GM19468 (cell line): ENCODE results near the gene NEK3.
"Not testable (repeated sequence)": the region's sequence is repeated elsewhere in the genome, so short reads cannot be mapped to it uniquely, and the experiment has no call there.

Source experiments
- ATAC-seq: cut with Tn5 transposase; IDR thresholded peaks from one replicate; pipeline ENCODE4 v1.9.1; 2021; ENCODE audit warnings: mild to moderate bottlenecking, moderate library complexity, moderate number of reproducible peaks; ENCODE audit not compliant: unreplicated experiment; ENCODE audit errors: extremely low read depth

NEK3 gene

DNA sequence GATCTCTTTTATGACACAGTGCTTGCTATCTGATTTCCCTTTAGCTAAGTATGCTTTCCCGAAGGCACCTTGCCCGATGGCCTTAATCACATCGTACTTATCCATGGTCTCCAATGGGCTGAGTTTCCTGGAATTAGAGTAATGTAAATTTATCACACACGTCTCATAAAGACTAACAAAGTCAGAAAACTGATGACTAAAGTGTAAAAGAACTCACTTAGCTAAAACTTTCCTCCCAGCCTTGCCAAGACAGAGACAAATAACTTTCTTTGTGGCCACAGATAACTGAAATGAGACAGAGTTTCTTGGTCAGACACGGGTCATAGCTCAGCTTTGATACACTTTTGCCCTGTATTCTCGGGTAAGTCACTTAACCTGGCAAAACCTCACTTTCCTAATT is 32.0 kb downstream of the NEK3 start:
- ATAC-seq, result no peak

DNA sequence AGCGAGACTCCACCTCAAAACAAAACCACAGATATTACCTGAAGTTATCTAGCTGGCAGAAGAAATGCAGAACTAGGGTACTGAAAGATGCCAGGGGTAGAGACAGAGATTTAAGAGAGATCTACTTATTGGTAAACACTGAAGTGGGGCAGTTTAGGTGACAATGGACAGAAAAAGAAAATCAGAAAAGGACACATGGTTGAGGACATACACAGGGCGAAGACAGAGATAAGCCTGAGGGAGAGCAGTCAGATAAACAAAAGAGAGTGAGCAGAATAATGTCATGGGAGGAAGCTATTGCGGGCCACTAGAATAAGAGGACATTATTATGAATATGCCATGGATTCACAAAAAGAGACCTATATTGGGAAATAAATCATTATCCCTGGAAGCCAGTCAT is 33.9 kb downstream of the NEK3 start:
- no peak for ATAC-seq

DNA sequence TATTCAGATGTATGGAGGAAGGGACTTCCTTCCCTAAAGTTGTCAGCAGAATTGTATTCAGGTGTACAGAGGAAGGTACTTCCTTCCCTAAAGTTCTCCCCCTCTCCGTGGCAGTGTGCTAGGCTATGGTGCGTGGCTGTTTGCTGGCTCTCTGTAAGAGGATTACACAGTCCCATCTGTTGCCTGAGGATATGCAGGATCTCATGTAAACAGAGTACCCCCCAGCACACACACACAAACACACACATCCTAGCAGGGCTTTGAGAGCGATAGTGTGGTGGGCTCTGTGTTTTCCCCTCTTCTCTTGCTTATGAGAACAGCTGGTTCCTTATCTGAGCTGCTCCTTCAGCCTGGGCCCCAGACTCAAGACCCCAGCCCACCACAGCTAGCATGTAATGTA is 40.8 kb downstream of the NEK3 start:
- ATAC-seq, result no peak

DNA sequence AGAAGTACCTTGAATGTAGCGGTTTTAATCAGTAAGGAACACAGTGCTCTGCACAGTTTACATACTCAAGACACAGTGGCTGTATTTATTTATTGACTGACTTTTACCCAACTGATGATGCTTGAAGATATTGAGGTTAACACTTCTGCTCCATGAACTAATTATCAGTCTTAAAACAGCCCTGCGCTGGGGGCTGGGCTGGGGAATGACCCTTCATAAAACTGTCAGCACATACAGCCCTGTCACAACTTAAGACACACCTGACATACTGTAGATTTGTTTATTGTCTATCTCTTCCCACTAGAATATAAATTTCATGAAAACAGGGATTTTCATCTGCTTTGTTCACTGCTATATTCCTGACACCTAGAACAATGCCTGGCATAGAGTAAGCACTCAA is 41.3 kb downstream of the NEK3 start:
- ATAC-seq, result no peak

DNA sequence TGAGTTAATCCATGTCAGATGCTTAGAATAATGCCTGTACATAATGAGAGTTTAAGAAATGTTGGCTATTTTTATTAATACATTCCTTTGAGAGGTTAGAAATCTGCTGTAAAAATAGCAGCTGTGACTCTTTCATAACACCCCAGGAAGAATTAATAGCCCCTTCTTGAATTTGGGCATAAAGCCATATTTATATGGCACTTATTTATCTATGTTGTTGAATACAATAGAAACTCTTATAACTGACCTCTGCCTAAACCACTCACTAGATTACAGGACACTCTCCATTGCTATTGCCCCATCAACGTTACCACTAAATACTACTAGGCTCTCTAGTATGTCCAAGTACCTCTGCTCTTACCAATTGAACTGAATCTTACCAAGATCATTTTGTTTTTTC is 46.8 kb downstream of the NEK3 start:
- no peak for ATAC-seq

DNA sequence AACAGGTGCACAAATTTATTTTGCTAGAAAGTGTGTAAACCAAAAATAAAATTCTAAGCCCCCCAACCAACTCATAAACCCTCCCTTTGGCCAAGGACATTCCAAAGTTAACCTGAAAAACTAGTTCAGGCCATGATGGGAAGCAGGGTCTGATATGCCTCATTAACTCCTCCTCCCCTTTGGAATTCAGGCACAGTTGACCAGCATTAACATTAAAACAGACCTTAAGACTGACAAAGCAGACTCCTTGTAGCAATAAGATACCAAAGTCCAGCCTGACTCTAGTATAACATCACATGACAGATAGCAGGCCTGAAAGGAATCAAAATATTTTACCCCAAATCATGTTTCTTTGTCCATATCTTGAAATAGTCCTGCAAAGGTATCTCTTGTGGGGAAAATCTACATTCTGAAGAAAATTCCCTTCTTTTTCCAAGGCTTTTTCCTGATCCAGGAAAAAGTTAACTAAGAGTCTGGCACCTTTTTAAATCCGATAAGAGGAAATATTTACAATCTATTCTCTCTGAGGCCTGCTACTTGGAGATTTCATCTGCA is 50.2 kb downstream of the NEK3 start:
- ATAC-seq, result no peak

DNA sequence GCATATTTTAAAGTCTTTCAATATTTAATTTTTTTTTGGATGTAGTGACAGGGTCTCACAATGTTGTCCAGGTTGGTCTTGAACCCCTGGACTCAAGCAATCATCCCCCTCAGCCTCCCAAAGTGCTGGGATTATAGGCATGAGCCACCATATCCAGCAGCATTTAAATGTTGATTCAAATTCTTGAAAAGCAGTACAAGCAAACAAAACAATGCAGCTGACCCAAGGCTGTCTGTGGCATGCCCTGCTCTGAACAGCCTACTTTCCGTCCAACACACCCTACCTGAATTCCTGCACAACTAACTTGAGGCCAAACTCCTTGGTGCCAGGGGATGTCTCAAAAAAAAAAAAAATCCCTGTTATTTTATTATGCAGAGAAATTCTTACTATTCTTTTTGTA is 53.6 kb downstream of the NEK3 start:
- no peak for ATAC-seq

DNA sequence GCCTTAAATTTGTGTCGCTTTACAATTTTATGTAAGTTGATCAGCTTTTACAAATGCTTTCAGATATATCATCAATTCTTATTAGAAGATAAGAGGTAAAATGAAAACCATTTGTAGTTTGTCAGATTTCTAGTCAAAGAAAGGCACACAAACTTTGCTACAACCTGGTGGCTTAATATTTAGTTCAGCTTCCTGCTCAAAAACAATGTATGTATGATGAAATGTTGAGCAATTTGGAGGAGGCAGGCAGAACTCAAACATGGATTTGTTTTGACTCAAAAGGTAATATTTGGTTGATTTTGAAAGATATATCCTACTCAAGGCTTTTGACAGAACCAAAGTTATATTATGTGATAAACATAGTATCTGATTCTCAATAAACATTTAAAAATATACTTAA is 54.8 kb downstream of the NEK3 start:
- no peak for ATAC-seq

DNA sequence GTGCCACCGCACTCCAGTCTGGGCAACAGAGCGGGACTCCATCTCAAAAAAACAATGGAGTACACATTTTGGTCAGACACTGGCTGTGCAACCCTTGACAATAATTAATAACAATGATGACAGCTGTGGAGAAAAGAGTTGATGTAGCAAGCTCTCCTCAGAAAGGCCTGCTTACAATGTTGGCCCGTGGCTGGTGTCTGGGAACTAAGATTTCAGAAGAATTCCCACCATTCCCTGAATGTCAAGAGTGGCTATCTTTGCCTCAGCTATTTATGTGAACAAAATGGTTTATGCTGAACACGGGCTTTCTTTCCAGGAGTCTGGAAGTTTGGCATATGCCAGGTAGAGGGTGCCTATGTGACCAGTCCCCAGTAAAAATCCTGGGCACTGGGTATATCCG is 56.0 kb downstream of the NEK3 start:
- no peak for ATAC-seq

DNA sequence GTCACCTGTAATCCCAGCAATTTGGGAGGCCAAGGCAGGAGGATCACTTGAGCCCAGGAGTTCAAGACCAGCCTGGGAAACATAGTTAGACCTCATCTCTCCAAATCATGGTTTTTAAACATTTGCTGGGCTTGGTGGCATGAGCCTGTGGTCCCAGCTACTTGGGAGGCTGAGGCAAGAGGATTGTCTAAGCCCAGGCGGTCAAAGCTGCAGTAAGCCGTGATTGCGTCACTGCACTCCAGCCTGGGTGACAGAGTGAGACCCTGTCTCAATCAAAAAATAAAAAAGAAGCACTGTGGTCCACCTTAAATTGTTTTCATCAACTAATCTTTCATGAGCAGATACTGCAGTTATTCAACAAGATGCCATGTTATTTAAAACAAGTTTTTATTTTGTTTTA is 57.0 kb downstream of the NEK3 start:
- ATAC-seq, result not testable (repeated sequence)

DNA sequence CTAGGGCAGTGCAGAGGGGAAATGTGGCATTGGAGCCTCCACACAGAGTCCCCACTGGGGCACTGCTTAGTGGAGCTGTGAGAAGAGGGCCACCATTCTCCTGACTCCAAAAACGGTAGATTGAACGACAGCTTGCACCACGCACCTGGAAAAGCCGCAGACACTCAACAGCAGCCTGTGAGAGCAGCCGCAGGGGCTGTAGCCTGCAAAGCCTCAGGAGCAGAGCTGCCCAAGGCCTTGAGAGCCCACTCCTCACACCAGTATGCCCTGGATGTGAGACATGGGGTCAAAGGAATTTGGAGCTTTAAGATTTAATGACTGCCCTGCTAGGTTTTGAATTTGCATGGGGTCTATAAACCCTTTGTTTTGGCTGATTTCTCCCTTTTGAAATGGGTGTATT is 62.2 kb downstream of the NEK3 start:
- ATAC-seq, result no peak

DNA sequence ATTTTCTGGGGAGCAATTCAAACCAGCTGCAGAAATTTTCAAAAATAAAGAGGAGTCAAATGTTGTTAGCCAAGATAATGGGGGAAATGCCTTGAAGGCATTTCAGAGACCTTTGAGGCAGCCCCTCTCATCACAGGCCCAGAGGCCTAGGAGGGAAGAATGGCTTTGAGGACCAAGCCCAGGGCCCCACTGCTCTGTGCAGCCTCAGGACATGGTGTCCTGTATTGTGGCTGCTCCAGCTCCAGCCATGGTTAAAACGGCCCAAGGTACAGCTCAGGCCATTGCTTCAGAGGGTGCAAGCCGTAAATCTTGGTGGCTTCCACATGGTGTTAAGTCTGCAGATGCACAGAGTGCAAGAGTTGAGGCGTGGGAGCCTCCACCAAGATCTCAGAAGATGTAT is 62.6 kb downstream of the NEK3 start:
- no peak for ATAC-seq

DNA sequence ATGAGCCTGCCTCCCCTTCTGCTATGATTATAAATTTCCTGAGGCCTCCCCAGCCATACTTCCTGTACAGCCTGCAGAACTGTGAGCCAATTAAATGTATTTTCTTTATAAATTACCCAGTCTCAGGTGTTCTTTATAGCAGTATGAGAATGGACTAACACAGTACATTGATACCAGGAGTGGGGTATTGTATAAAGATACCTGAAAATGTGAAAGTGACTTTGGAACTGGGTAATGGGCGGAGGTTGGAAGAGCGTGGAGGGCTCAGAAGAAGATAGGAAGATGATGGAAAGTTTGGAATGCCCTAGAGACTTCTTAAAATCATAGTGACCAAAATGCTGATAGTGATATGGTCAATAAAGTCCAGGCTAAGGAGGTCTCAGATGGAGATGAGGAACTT is 63.3 kb downstream of the NEK3 start:
- no peak for ATAC-seq

DNA sequence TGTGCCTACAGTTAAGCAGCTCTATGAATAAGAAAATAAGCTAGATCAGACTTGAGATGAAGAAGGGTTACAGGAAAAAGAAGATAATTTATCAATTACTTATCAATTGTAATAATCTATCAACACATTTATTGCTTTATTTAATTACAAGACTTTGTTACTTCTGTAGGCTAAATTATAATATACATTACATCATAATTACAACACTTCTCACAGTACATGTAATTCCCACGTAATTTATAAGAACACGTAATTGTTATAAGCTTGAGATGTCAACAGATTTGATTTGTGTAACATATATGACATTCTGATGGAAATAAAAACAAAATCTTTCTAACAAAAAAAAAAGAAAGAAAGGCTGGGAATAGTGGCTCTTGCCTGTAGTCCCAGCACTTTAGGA is 67.3 kb downstream of the NEK3 start:
- no peak for ATAC-seq

DNA sequence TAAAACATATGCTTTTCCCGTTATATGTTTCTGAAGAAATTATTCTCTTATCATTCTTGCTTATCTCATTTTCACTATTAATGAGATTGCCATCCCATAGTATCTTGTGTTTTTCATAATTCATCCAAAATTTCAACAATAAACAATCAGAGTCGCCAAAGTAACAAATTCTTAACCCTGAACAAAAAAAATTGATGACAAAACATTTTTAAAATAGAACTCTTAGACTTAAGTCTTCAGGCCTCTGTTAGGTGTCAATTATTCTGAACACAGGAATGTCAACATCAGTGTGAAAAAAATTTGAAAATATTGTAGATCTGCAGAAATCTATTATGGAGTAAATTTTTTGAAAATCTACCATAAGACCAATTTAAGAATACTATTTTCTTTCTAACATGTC is 67.9 kb downstream of the NEK3 start:
- ATAC-seq, result no peak

DNA sequence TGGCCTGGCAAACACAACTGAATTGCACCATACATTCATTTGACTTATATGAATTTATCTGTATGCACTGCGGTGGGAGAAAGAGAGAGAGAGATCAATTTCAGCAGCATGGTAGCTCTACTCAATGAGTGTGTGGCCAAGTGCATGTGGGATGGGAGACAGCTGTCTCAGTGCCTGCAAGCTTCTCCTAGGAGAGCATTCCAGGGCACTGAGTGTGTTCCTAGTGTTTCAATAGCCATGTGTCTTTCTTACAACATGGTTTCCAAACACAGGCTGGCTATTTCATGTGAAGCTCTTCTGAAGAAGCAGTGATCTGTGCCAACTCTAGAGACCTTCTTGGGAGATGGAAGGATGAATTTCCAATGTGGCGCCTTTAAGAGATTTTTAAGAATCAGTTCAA is 74.0 kb downstream of the NEK3 start:
- no peak for ATAC-seq

DNA sequence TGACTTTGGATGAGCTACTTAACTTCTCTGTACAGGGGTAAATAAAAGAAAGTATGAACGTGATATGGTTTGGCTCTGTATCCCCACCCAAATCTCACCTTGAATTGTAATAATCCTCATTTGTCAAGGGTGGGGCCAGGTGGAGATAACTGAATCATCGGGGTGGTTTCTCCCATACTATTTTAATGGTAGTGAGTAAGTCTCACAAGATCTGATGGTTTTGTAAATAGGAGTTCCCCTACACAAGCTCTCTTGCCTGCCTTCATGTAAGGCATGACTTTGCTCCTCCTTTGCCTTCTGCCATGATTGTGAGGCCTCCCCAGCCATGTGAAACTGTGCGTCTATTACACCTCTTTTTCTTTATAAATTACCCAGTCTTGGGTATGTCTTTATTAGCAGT is 74.4 kb downstream of the NEK3 start:
- not testable (repeated sequence) for ATAC-seq
